K562 (cell line): Measurements from ENCODE around the gene AMN1. TPM values are rescaled to one million over a fixed set of nuclear protein-coding genes. Genes with fewer than 3 reads are reported as not detected.

Source experiments
- AFF1 ChIP-seq, 2 experiments: fragments of 450-650 bp; IDR thresholded peaks; 2 replicates each; pipeline ENCODE4 v1.6.1; 2018; ENCODE audit warnings: mild to moderate bottlenecking in 2 of 2, low read depth in 1 of 2; ENCODE audit not compliant: partially characterized antibody in 2 of 2
- CBFA2T3 ChIP-seq: fragments of 450-650 bp; IDR thresholded peaks from 2 replicates; pipeline ENCODE4 v1.6.1; 2017
- CC2D1A ChIP-seq: fragments of 450-650 bp; IDR thresholded peaks from 2 replicates; pipeline ENCODE4 v1.6.1; 2017; ENCODE audit warnings: mild to moderate bottlenecking
- ESRRA ChIP-seq: fragments of 450-650 bp; IDR thresholded peaks from 2 replicates; pipeline ENCODE4 v1.6.1; 2014; ENCODE audit warnings: low read depth, mild to moderate bottlenecking, moderate library complexity, borderline replicate concordance
- FOS ChIP-seq: IDR thresholded peaks from 3 replicates; pipeline ENCODE4 v1.6.1; 2011; ENCODE audit not compliant: insufficient read length; ENCODE audit errors: extremely low read depth
- FOXM1 ChIP-seq, 2 experiments: fragments of 450-650 bp in 1 of 2; sonication (generic) in 1 of 2; formaldehyde crosslinking in 1 of 2; IDR thresholded peaks; 2 replicates each; pipeline versions ENCODE4 v1.6.1 to v1.9.0; 2017 to 2022; ENCODE audit warnings: low read depth in 2 of 2, mild to moderate bottlenecking in 2 of 2, missing genetic modification reagents in 1 of 2, moderate library complexity in 1 of 2
- GATAD2B ChIP-seq: fragments of 450-650 bp; IDR thresholded peaks from 2 replicates; pipeline ENCODE4 v1.6.1; 2017; ENCODE audit warnings: mild to moderate bottlenecking, borderline replicate concordance
- JUND ChIP-seq, 2 experiments: IDR thresholded peaks; 2 replicates in 1 of 2; 3 replicates in 1 of 2; pipeline ENCODE4 v1.6.1; 2011; ENCODE audit warnings: borderline replicate concordance in 2 of 2, low read depth in 2 of 2, low read length in 2 of 2, improper control_type of control experiment in 1 of 2, missing biosample characterization in 1 of 2, missing genetic modification characterization in 1 of 2, missing genetic modification reagents in 1 of 2
- MYBL2 ChIP-seq, 2 experiments: fragments of 450-650 bp in 1 of 2; sonication (generic) in 1 of 2; formaldehyde crosslinking in 1 of 2; IDR thresholded peaks; 2 replicates each; pipeline versions ENCODE4 v1.6.1 to v1.8.1; 2017 to 2022; ENCODE audit warnings: borderline replicate concordance in 1 of 2, inconsistent platforms in 1 of 2, low read depth in 1 of 2, mild to moderate bottlenecking in 1 of 2, missing genetic modification reagents in 1 of 2, moderate library complexity in 1 of 2
- SLC30A9 ChIP-seq: fragments of 250-450 bp; sonication (Bioruptor Pico); IDR thresholded peaks from 2 replicates; pipeline ENCODE4 v1.8.0; 2022; ENCODE audit warnings: mild to moderate bottlenecking, moderate library complexity
- U2AF2 ChIP-seq: fragments of 200-400 bp; formaldehyde crosslinking; optimal IDR thresholded peaks from 2 replicates; pipeline ENCODE3; 2017; ENCODE audit warnings: low read depth, mild to moderate bottlenecking, low read length
- ZBTB2 ChIP-seq: fragments of 450-650 bp; IDR thresholded peaks from 2 replicates; pipeline ENCODE4 v1.6.1; 2016; ENCODE audit warnings: antibody characterized with exemption
- ZBTB5 ChIP-seq: fragments of 450-650 bp; IDR thresholded peaks from 2 replicates; pipeline ENCODE4 v1.6.1; 2017; ENCODE audit warnings: antibody characterized with exemption
- polyA plus RNA-seq, 8 experiments: library from polyadenylated mRNA; depleted of rRNA in 4 of 8; stranded (reverse) in 5 of 8; unstranded in 3 of 8; fragments of >200 nt; fragmentation: Nextera tagmentation in 2 of 8; fragmentation: Illumina TruSeq in 1 of 8; extraction: Ambion mirVana in 2 of 8; extraction: Trizol in 1 of 8; gene quantifications; 2 replicates each; pipeline versions ENCODE4 v1.2.1 to v1.2.3, GENCODE V29; 2011 to 2014; ENCODE audit warnings: inconsistent platforms in 1 of 8, missing spikeins in 1 of 8
- total RNA-seq, 7 experiments: library from RNA; depleted of rRNA in 6 of 7; stranded (reverse); fragments of >200 nt in 6 of 7; fragmentation: Illumina TruSeq in 2 of 7; extraction: Trizol in 2 of 7; gene quantifications; 2 replicates each; pipeline versions ENCODE4 v1.2.1 to v1.2.3, GENCODE V29; 2011 to 2021; ENCODE audit warnings: low replicate concordance in 1 of 7
- TF ChIP-seq, protein P1 (sequence below): sonication (generic); IDR thresholded peaks from 2 replicates; pipeline ENCODE4 v1.6.1; 2016
- TF ChIP-seq, protein P2 (sequence below): fragments of 450-650 bp; IDR thresholded peaks from 2 replicates; pipeline ENCODE4 v1.6.1; 2018; ENCODE audit warnings: mild to moderate bottlenecking, low read depth; ENCODE audit not compliant: partially characterized antibody

The AMN1 gene
- total and polyA plus RNA-seq, 9 of the 15 experiments (the other 6 are each of a cell fraction or from before 2014, with no cell fraction given), result 5.2 to 27.6 (median 13.0) TPM

GRCh38 chr12:31732926-31733548, 4.2 kb upstream of the AMN1 start (continued):
- TF ChIP-seq, protein P1, sequence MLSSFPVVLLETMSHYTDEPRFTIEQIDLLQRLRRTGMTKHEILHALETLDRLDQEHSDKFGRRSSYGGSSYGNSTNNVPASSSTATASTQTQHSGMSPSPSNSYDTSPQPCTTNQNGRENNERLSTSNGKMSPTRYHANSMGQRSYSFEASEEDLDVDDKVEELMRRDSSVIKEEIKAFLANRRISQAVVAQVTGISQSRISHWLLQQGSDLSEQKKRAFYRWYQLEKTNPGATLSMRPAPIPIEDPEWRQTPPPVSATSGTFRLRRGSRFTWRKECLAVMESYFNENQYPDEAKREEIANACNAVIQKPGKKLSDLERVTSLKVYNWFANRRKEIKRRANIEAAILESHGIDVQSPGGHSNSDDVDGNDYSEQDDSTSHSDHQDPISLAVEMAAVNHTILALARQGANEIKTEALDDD, result peak; percentile 45; the same call in 1 of the 2 replicates
- TF ChIP-seq AFF1 (IDR thresholded peaks at IDR 0.05; ENCODE audit: low read depth in 1 of 2, partially characterized antibody in 2 of 2) (peak in 1 of 2 experiments; percentile 12), GATAD2B (peak; percentile 33; the same call in 1 of the 2 replicates), ZBTB5 (no peak), ZBTB2 (peak; percentile 29; the same call in 1 of the 2 replicates), FOXM1 (IDR thresholded peaks at IDR 0.05; ENCODE audit: low read depth) (peak; percentile 49; the same call in 1 of the 2 replicates), FOXM1 (CRISPR knock-in tag; IDR thresholded peaks at IDR 0.05; ENCODE audit: low read depth) (no peak), FOS (peak; percentile 64), CBFA2T3 (peak; percentile 30; the same call in 1 of the 2 replicates), MYBL2 (IDR thresholded peaks at IDR 0.05; ENCODE audit: low read depth) (peak; percentile 61; the same call in 1 of the 2 replicates), MYBL2 (CRISPR knock-in tag; IDR thresholded peaks at IDR 0.05; ENCODE audit: borderline replicate concordance) (no peak), CC2D1A (peak; percentile 62), ESRRA (0 out of 2 replicates have a peak, but pooled peaks have one; percentile 8), U2AF2 (no peak), SLC30A9 (no peak), JUND (IDR thresholded peaks at IDR 0.05; ENCODE audit: borderline replicate concordance, low read depth, low read length) (peak; percentile 98), JUND (tag; IDR thresholded peaks at IDR 0.05; ENCODE audit: borderline replicate concordance, low read depth, low read length) (peak; percentile 97; the same call in 2 of the 3 replicates)
- TF ChIP-seq, protein P2, sequence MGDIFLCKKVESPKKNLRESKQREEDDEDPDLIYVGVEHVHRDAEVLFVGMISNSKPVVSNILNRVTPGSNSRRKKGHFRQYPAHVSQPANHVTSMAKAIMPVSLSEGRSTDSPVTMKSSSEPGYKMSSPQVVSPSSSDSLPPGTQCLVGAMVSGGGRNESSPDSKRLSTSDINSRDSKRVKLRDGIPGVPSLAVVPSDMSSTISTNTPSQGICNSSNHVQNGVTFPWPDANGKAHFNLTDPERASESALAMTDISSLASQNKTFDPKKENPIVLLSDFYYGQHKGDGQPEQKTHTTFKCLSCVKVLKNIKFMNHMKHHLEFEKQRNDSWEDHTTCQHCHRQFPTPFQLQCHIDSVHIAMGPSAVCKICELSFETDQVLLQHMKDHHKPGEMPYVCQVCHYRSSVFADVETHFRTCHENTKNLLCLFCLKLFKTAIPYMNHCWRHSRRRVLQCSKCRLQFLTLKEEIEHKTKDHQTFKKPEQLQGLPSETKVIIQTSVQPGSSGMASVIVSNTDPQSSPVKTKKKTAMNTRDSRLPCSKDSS, result peak; percentile 15
